Left lung (tissue), 8 donors: ENCODE measurements around the gene CCR5. TPM values are rescaled to one million over a fixed set of nuclear protein-coding genes. Genes with fewer than 3 reads are reported as not detected.

Source experiments
- polyA plus RNA-seq, 6 donors: library from polyadenylated mRNA; unstranded; fragments of 120-200 nt; gene quantifications; one replicate each; pipeline ENCODE4 v1.2.1, GENCODE V29; 2013; ENCODE audit not compliant: insufficient read length in 6 of 6
- total RNA-seq, 2 donors: library from RNA; stranded (reverse); fragmentation: NEBNext Ultra II Directional; extraction: Animal tissue kit (Norgen Biotek cat#: 25700); gene quantifications; one replicate each; pipeline ENCODE4 v1.2.1, GENCODE V29; 2021
- donor health status: DM: no; HTN: yes; CAD: no.
- donor health status: DM: no; HTN: no; CAD: no.

Gene CCR5
- total and polyA plus RNA-seq, 8 donors = 0.33 to 13.8 (median 0.56) TPM

Other genes starting within 250 kb of the CCR5 start
- gene CCR1, start 162.6 kb upstream of the CCR5 start, total RNA-seq = 10 to 100 TPM; 18.9 to 84.5 TPM
- 1 to 10 TPM; 5.2 to 8.9 (median 7.5) TPM for gene CCR1, start 162.6 kb upstream of the CCR5 start, polyA plus RNA-seq
- under 1 TPM in 1 of 2 donors, not detected in 1; 0.20 TPM for gene CCR3, start 128.5 kb upstream of the CCR5 start, total RNA-seq
- gene CCR3, start 128.5 kb upstream of the CCR5 start, polyA plus RNA-seq = under 1 TPM in 4 of 6 donors, not detected in 2; 0.10 to 0.22 (median 0.20) TPM
- 10 to 100 TPM; 11.5 to 27.0 TPM for gene CCR2, start 16.8 kb upstream of the CCR5 start, total RNA-seq
- 1 to 10 TPM; 1.6 to 2.4 (median 1.8) TPM for gene CCR2, start 16.8 kb upstream of the CCR5 start, polyA plus RNA-seq
- gene CCRL2, start 36.3 kb downstream of the CCR5 start, total RNA-seq = 10 to 100 TPM; 18.9 to 37.1 TPM
- 1 to 10 TPM; 3.4 to 5.6 (median 4.2) TPM for gene CCRL2, start 36.3 kb downstream of the CCR5 start, polyA plus RNA-seq
- 100 to 1,000 TPM in 1 of 2 donors, 1 to 10 TPM in 1; 2.3 to 113 TPM for gene LTF, start 94.0 kb downstream of the CCR5 start, total RNA-seq
- 1 to 10 TPM; 3.7 to 7.6 (median 5.5) TPM for gene LTF, start 94.0 kb downstream of the CCR5 start, polyA plus RNA-seq
- not detected for gene RTP3, start 127.0 kb downstream of the CCR5 start, total RNA-seq
- under 1 TPM in 1 of 6 donors, not detected in 5; 0.13 TPM for gene RTP3, start 127.0 kb downstream of the CCR5 start, polyA plus RNA-seq
- under 1 TPM; 0.45 to 0.47 TPM for gene LRRC2, start 195.4 kb downstream of the CCR5 start, total RNA-seq
- gene LRRC2, start 195.4 kb downstream of the CCR5 start, polyA plus RNA-seq = under 1 TPM; 0.36 to 0.47 (median 0.44) TPM
- not detected for gene FAM240A, start 241.6 kb downstream of the CCR5 start, total RNA-seq
- not detected for gene FAM240A, start 241.6 kb downstream of the CCR5 start, polyA plus RNA-seq